GM13976 (cell line): Measurements from ENCODE around the gene ARMCX6.
"Not testable (repeated sequence)": the region's sequence is repeated elsewhere in the genome, so short reads cannot be mapped to it uniquely, and the experiment has no call there.

Source experiments
- DNase-seq: peaks from one replicate; pipeline ENCODE4 v3.0.0; 2012; ENCODE audit warnings: low spot score
- CTCF ChIP-seq: IDR thresholded peaks from 2 replicates; pipeline ENCODE4 v1.5.1; 2012; ENCODE audit warnings: borderline replicate concordance, mild to moderate bottlenecking; ENCODE audit not compliant: insufficient read depth; ENCODE audit errors: extremely low read depth, missing control alignments, control extremely low read depth
- in situ Hi-C: fragments of 300-500 bp; cut with MboI; formaldehyde crosslinking; loops from one replicate; pipeline ENCODE4 v1.12.0; 2022; ENCODE audit warnings: low sequenced_read_pairs, mixed read lengths, inconsistent platforms; ENCODE audit not compliant: unreplicated experiment

The ARMCX6 gene

DNA sequence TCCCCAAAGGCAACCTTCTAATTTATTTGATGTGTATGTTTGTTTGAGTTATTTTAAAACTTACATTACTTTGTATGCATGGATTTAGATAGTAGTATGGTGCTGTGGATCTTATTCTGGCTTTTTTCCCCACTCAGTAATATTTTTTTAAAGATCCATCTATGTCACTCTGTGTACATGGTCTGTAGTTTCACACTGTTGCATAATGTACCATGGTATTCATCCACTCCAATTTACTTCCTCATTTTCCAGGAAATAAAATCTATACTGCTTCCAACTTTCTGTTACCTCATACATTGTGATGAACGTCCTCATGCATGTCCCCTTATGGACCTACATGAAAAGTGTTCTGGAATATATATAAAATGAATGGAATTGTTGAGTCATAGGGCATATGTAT is 24.3 kb upstream of the ARMCX6 start:
- no peak for DNase-seq
- TF ChIP-seq CTCF, result no peak
- in situ Hi-C loops, result no loop called here

DNA sequence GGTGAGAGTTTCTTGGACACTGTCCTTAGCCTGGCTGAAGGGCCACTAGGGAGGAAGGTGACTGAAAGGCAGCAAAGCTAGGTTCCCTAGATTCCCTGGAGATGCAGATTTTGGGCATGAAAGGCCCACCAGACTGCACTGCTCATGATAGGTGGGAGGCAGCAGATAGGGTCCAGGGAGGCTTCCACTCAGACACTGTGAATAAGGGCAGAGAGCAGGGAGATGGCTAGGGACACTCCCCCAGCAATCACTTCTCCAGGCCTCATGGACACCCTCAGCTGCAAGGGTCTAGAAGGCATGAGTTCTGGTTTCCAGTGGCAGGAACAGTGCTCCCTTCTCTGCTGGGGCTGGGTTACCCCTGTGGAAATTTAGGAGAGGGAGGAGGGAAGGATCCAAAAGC is 21.8 kb upstream of the ARMCX6 start:
- in situ Hi-C loops, result no loop called here

GRCh38 chrX:101619364-101619763 is 1.6 kb upstream of the ARMCX6 start:
- no peak for DNase-seq
- no peak for TF ChIP-seq CTCF
- in situ Hi-C loops, result no loop called here

More for the DNA sequence above, 21.8 kb upstream of the ARMCX6 start:
- no peak for TF ChIP-seq CTCF
- no peak for DNase-seq

DNA sequence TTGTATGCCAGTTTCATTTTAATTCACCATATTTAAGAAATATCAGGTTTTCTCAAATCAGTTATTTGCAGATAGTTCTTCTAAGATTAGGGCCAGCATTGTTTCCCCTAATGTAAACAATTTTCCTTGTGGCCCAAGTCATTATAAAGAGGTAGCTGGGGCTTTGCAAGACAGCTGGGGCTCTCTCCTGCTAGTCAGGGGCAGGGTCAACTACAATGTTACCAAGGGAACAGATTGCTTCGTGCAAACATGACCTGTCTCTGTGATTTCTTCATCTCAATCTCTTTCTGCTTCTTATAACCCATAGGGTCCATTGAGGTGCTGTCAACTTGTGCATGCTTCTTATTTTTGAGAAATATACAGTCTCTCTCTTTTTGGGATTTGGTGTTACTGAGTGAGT is 12.1 kb downstream of the ARMCX6 start:
- no peak for TF ChIP-seq CTCF
- in situ Hi-C loops, result no loop called here
- DNase-seq, result no peak

DNA sequence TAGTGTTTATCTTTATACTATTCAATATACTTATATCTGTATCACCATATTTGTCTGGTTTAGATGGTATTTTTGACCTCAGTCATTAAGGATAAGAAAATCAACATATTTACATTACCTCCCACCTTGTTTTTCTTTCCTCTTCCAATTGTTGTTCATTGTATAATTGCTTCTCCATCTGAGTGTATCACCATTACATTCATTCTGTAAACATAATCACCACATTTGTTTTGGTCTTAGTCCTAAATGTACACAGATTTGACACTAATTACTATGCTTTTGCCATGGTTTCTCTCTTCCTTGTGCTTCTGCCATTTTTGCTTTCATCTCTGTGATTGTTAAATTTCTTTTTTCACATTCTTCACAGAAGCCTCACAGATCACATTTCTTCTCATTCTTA is 12.7 kb downstream of the ARMCX6 start:
- in situ Hi-C loops, result no loop called here
- no peak for DNase-seq

DNA sequence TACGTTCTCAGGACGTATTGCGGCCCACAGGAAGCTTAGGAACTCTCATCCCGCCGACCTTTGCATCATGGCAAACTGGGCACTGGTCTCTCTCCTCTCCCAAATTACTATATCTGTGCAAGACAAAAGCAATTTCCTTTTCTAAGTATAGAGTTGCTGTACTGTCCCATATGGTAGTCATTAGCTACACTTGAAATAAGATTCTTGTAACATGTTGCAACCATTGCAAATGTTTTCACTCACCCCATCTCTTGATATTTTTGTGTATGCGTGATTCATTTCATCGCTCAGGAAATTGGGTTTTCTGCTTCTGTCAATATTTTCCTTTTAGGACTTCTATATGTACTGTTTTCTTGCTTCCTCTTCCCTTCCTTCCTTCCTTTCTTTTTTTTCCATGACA is 15.7 kb downstream of the ARMCX6 start:
- TF ChIP-seq CTCF, result no peak
- DNase-seq, result no peak
- in situ Hi-C loops, result no loop called here

More for the DNA sequence above, 12.7 kb downstream of the ARMCX6 start:
- TF ChIP-seq CTCF, result no peak

DNA sequence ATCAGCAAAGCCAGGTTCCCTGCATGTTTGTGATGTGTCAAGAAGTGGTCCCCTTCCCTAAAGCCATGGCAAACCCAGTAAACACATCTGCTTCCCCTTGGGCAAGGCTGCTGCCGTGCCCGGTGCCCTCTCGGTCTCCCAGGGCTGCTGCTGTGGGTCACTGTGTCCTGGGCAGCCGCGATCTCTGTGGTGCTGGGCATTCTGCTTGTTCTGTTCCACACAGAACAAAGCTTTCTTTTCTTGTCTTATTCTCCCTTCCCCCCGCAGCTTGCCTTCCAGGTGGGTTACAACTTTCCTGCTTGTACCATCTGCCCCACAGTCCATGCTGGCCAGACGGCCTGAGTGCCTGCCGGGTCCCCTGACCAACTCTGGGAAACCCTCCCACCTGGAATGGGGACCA is 18.2 kb downstream of the ARMCX6 start:
- in situ Hi-C loops, DNase-seq: not testable (repeated sequence)
